ENCODE data around the gene DZIP1L.

The DZIP1L gene

GRCh38 chr3:138054057-138054456 lies 61.4 kb downstream of the DZIP1L start:
- ChIA-PET POLR2A (ENCODE audit: low non-redundant PET) (no interaction called here), CTCF (interaction anchor here (1.1 kb wide), 1 partner anchor 944 kb away, joined by 3 read pairs; no protein-coding TSS in a partner anchor)
- no peak for DNase-seq (ENCODE audit: low spot score)
- H3K27ac ChIP-seq, result no peak overlapping the region
- no peak for TF ChIP-seq CTCF (conservative IDR thresholded peaks at IDR 0.05; ENCODE audit: low read depth)

GRCh38 chr3:138051947-138052802 lies 63.2 kb downstream of the DZIP1L start:
- no peak overlapping the region for H3K27ac ChIP-seq
- ChIA-PET CTCF (interaction anchor here (0.5 to 1.8 kb wide), 21 partner anchors 8 to 1349 kb away, joined by 3 to 6 read pairs (median 4); no protein-coding TSS in a partner anchor), POLR2A (ENCODE audit: low non-redundant PET) (no interaction called here)
- TF ChIP-seq CTCF (conservative IDR thresholded peaks at IDR 0.05; ENCODE audit: low read depth), result peak; percentile 79
- DNase-seq (ENCODE audit: low spot score), result peak; percentile 44

- no peak for TF ChIP-seq CTCF (conservative IDR thresholded peaks at IDR 0.05; ENCODE audit: low read depth)
- no peak overlapping the region for H3K27ac ChIP-seq
- POLR2A ChIA-PET (ENCODE audit: low non-redundant PET), result no interaction called here
- CTCF ChIA-PET, result interaction anchor here (0.6 kb wide), 1 partner anchor 1868 kb away, joined by 3 read pairs; no protein-coding TSS in a partner anchor
- no peak for DNase-seq (ENCODE audit: low spot score)
Observed at GRCh38 chr3:138049157-138049919, 66.1 kb downstream of the DZIP1L start.

- CTCF ChIA-PET, result no interaction called here
- DNase-seq (ENCODE audit: low spot score), result no peak
- POLR2A ChIA-PET (ENCODE audit: low non-redundant PET), result no interaction called here
- TF ChIP-seq CTCF (conservative IDR thresholded peaks at IDR 0.05; ENCODE audit: low read depth), result no peak
- H3K27ac ChIP-seq, result no peak overlapping the region
Observed at GRCh38 chr3:138047596-138048158, 67.7 kb downstream of the DZIP1L start.

- POLR2A ChIA-PET (ENCODE audit: low non-redundant PET), result no interaction called here
- no peak for DNase-seq (ENCODE audit: low spot score)
- TF ChIP-seq CTCF (conservative IDR thresholded peaks at IDR 0.05; ENCODE audit: low read depth), result no peak
- no peak overlapping the region for H3K27ac ChIP-seq
- CTCF ChIA-PET, result no interaction called here
Observed at GRCh38 chr3:138046955-138047354, 68.5 kb downstream of the DZIP1L start.

- POLR2A ChIA-PET (ENCODE audit: low non-redundant PET), result no interaction called here
Observed at GRCh38 chr3:138046085-138046484, 69.3 kb downstream of the DZIP1L start.

More at GRCh38 chr3:138046085-138046484, 69.3 kb downstream of the DZIP1L start:
- no peak for DNase-seq (ENCODE audit: low spot score)
- CTCF ChIA-PET, result no interaction called here
- no peak for TF ChIP-seq CTCF (conservative IDR thresholded peaks at IDR 0.05; ENCODE audit: low read depth)
- no peak overlapping the region for H3K27ac ChIP-seq

Data from RWPE1 (cell line).